ENCODE data around the gene KIFAP3.

Gene KIFAP3

GRCh38 chr1:170086399-170087032 lies 12.0 kb upstream of the KIFAP3 start:
- H3K4me3 ChIP-seq (ENCODE audit: insufficient read depth, low read length, poor library complexity, severe bottlenecking) = no peak overlapping the region
- H3K9me2 ChIP-seq (replicated peaks; ENCODE audit: insufficient read depth, low read length) = no peaks in the 10 kb centered on the region
- H3K9ac ChIP-seq (ENCODE audit: low read length) = no peak overlapping the region
- H2AFZ ChIP-seq (ENCODE audit: low read depth, low read length, severe bottlenecking) = no peak overlapping the region
- no peak overlapping the region for H3K27ac ChIP-seq (ENCODE audit: low read depth, low read length)
- no peak for TF ChIP-seq EZH2phosphoT487 (conservative IDR thresholded peaks at IDR 0.05; ENCODE audit: low read length)
- TF ChIP-seq CTCF (IDR thresholded peaks at IDR 0.05; ENCODE audit: insufficient read depth, low read length, poor library complexity, severe bottlenecking) = no peak
- H3K79me2 ChIP-seq (ENCODE audit: insufficient read depth, low read length) = no peaks in the 10 kb centered on the region
- no peaks in the 10 kb centered on the region for H3K36me3 ChIP-seq (ENCODE audit: low read length)
- H3K4me2 ChIP-seq (ENCODE audit: low read depth, low read length, poor library complexity, severe bottlenecking) = no peak overlapping the region
- no peaks in the 10 kb centered on the region for H3F3A ChIP-seq (ENCODE audit: insufficient read depth)
- no peaks in the 10 kb centered on the region for H3K27me3 ChIP-seq (ENCODE audit: low read length)
- no peaks in the 10 kb centered on the region for H4K20me1 ChIP-seq (ENCODE audit: low read depth, low read length)
- H3K9me3 ChIP-seq (ENCODE audit: insufficient read depth, low read length) = no peaks in the 10 kb centered on the region

GRCh38 chr1:170085091-170085490 lies 10.6 kb upstream of the KIFAP3 start:
- no peaks in the 10 kb centered on the region for H3K9me2 ChIP-seq (replicated peaks; ENCODE audit: insufficient read depth, low read length)
- TF ChIP-seq CTCF (IDR thresholded peaks at IDR 0.05; ENCODE audit: insufficient read depth, low read length, poor library complexity, severe bottlenecking) = no peak
- TF ChIP-seq EZH2phosphoT487 (conservative IDR thresholded peaks at IDR 0.05; ENCODE audit: low read length) = no peak
- H2AFZ ChIP-seq (ENCODE audit: low read depth, low read length, severe bottlenecking) = no peak overlapping the region
- H3K36me3 ChIP-seq (ENCODE audit: low read length) = no peaks in the 10 kb centered on the region
- H4K20me1 ChIP-seq (ENCODE audit: low read depth, low read length) = no peaks in the 10 kb centered on the region
- H3K27me3 ChIP-seq (ENCODE audit: low read length) = no peaks in the 10 kb centered on the region
- no peak overlapping the region for H3K9ac ChIP-seq (ENCODE audit: low read length)
- H3K4me3 ChIP-seq (ENCODE audit: insufficient read depth, low read length, poor library complexity, severe bottlenecking) = no peak overlapping the region
- H3K79me2 ChIP-seq (ENCODE audit: insufficient read depth, low read length) = no peaks in the 10 kb centered on the region
- H3F3A ChIP-seq (ENCODE audit: insufficient read depth) = no peaks in the 10 kb centered on the region
- H3K9me3 ChIP-seq (ENCODE audit: insufficient read depth, low read length) = no peaks in the 10 kb centered on the region
- H3K4me2 ChIP-seq (ENCODE audit: low read depth, low read length, poor library complexity, severe bottlenecking) = no peak overlapping the region
- H3K27ac ChIP-seq (ENCODE audit: low read depth, low read length) = no peak overlapping the region

- no peak for TF ChIP-seq CTCF (IDR thresholded peaks at IDR 0.05; ENCODE audit: insufficient read depth, low read length, poor library complexity, severe bottlenecking)
- no peak for TF ChIP-seq EZH2phosphoT487 (conservative IDR thresholded peaks at IDR 0.05; ENCODE audit: low read length)
- Histone ChIP-seq H4K20me1 (ENCODE audit: low read depth, low read length) (no peaks in the 10 kb centered on the region), H3K4me3 (ENCODE audit: insufficient read depth, low read length, poor library complexity, severe bottlenecking) (no peak overlapping the region), H3K27me3 (ENCODE audit: low read length) (no peaks in the 10 kb centered on the region), H3K9me3 (ENCODE audit: insufficient read depth, low read length) (0 out of 2 replicates have a peak, but pooled peaks cover 6% of the 10 kb centered on the region), H3K27ac (ENCODE audit: low read depth, low read length) (no peak overlapping the region), H3K9ac (ENCODE audit: low read length) (no peak overlapping the region), H3K36me3 (ENCODE audit: low read length) (no peaks in the 10 kb centered on the region), H2AFZ (ENCODE audit: low read depth, low read length, severe bottlenecking) (no peak overlapping the region), H3K4me2 (ENCODE audit: low read depth, low read length, poor library complexity, severe bottlenecking) (no peak overlapping the region), H3F3A (ENCODE audit: insufficient read depth) (no peaks in the 10 kb centered on the region), H3K79me2 (ENCODE audit: insufficient read depth, low read length) (no peaks in the 10 kb centered on the region), H3K9me2 (replicated peaks; ENCODE audit: insufficient read depth, low read length) (no peaks in the 10 kb centered on the region)
These were observed 4.2 kb upstream of the KIFAP3 start for GRCh38 chr1:170078610-170079189.

All from SU-DHL-6 (cell line).